ENCODE data around the gene EIF2D.

Gene EIF2D

GRCh38 chr1:206570529-206570928 lies 41.7 kb downstream of the EIF2D start:
- DNase-seq (ENCODE audit: low read depth), result no peak
- no peak for TF ChIP-seq CTCF (conservative IDR thresholded peaks at IDR 0.05; ENCODE audit: low read depth, low read length)
- H3K4me3 ChIP-seq (ENCODE audit: low read depth, low read length), result no peak overlapping the region

- no peak overlapping the region for H3K4me3 ChIP-seq (ENCODE audit: low read depth, low read length)
- no peak for TF ChIP-seq CTCF (conservative IDR thresholded peaks at IDR 0.05; ENCODE audit: low read depth, low read length)
- DNase-seq (ENCODE audit: low read depth), result no peak
Measured at GRCh38 chr1:206569556-206569955, 42.7 kb downstream of the EIF2D start.

GRCh38 chr1:206568779-206569352 lies 43.4 kb downstream of the EIF2D start:
- H3K4me3 ChIP-seq (ENCODE audit: low read depth, low read length), result no peak overlapping the region
- TF ChIP-seq CTCF (conservative IDR thresholded peaks at IDR 0.05; ENCODE audit: low read depth, low read length), result no peak
- no peak for DNase-seq (ENCODE audit: low read depth)

- TF ChIP-seq CTCF (conservative IDR thresholded peaks at IDR 0.05; ENCODE audit: low read depth, low read length), result no peak
- no peak overlapping the region for H3K4me3 ChIP-seq (ENCODE audit: low read depth, low read length)
- DNase-seq (ENCODE audit: low read depth), result no peak
Measured at GRCh38 chr1:206568256-206568655, 44.0 kb downstream of the EIF2D start.

GRCh38 chr1:206566999-206567398 lies 45.3 kb downstream of the EIF2D start:
- H3K4me3 ChIP-seq (ENCODE audit: low read depth, low read length), result no peak overlapping the region
- DNase-seq (ENCODE audit: low read depth), result no peak
- no peak for TF ChIP-seq CTCF (conservative IDR thresholded peaks at IDR 0.05; ENCODE audit: low read depth, low read length)

GRCh38 chr1:206565995-206566394 lies 46.3 kb downstream of the EIF2D start:
- no peak for TF ChIP-seq CTCF (conservative IDR thresholded peaks at IDR 0.05; ENCODE audit: low read depth, low read length)
- H3K4me3 ChIP-seq (ENCODE audit: low read depth, low read length), result no peak overlapping the region
- no peak for DNase-seq (ENCODE audit: low read depth)

- no peak for DNase-seq (ENCODE audit: low read depth)
- H3K4me3 ChIP-seq (ENCODE audit: low read depth, low read length), result no peak overlapping the region
- TF ChIP-seq CTCF (conservative IDR thresholded peaks at IDR 0.05; ENCODE audit: low read depth, low read length), result no peak
Measured at GRCh38 chr1:206563367-206564207, 48.7 kb downstream of the EIF2D start.
